K562 (cell line): ENCODE results near the gene TECPR2. TPM values are rescaled to one million over a fixed set of nuclear protein-coding genes. Genes with fewer than 3 reads are reported as not detected.

Experiments used
- ATAC-seq: fragments of 200-7000 bp; cut with Tn5 transposase; 3 replicates; pipeline ENCODE4 v1.9.1; 2020; ENCODE audit warnings: moderate library complexity
- BruUV-seq: library from RNA; stranded (reverse); fragments of 400-500 nt; replicated peaks from 2 replicates; lab custom pipeline; 2021; lab: Mats Ljungman, UMichigan
- CTCF ChIA-PET: fragments of 300-600 bp; formaldehyde crosslinking; extraction: SDS; loops from one replicate; lab custom pipeline; 2021; ENCODE audit warnings: low intra/inter-chr PET ratio; lab: Yijun Ruan, JAX
- POLR2A ChIA-PET: fragments of 300-600, 350-650 bp; sonication (Branson Sonifier 250); formaldehyde crosslinking; extraction: SDS; loops from one replicate; lab custom pipeline; 2021; ENCODE audit warnings: antibody characterized with exemption, inconsistent platforms; lab: Yijun Ruan, JAX
- DNase-seq, 4 experiments: peaks; one replicate each; pipeline versions ENCODE4 v3.0.0 to v3.0.0-alpha.2; 2011 to 2018; ENCODE audit warnings: low spot score in 3 of 4, mixed read lengths in 3 of 4; ENCODE audit errors: extremely low read depth in 1 of 4
- FAIRE-seq: peaks from 2 replicates; lab custom pipeline; 2011; peaks lifted over from hg19 to GRCh38; lab: Jason Lieb, UNC
- H2AFZ ChIP-seq: 2 replicates; pipeline ENCODE4 v1.6.0; 2011; ENCODE audit warnings: low read depth, low read length, control low read depth, inconsistent platforms
- H3K27ac ChIP-seq: fragments of 200-600 bp; 3 replicates; pipeline ENCODE4 v1.8.0; 2011; ENCODE audit warnings: low read depth, mild to moderate bottlenecking, control low read depth, inconsistent platforms, low read length, moderate library complexity, mixed read lengths; ENCODE audit errors: extremely low read depth
- H3K27me3 ChIP-seq, 2 experiments: fragments of 300-600 bp in 1 of 2; 2 replicates in 1 of 2; 3 replicates in 1 of 2; pipeline versions ENCODE4 v1.6.0 to v1.8.0; 2011; ENCODE audit warnings: inconsistent platforms in 2 of 2, low read length in 2 of 2, mild to moderate bottlenecking in 1 of 2, mixed read lengths in 1 of 2, moderate library complexity in 1 of 2; ENCODE audit not compliant: control insufficient read depth in 2 of 2, insufficient read depth in 2 of 2
- H3K36me3 ChIP-seq: fragments of 300-600 bp; 3 replicates; pipeline ENCODE4 v1.8.0; 2011; ENCODE audit warnings: mild to moderate bottlenecking, low read length, inconsistent platforms; ENCODE audit not compliant: control insufficient read depth, insufficient read depth
- H3K4me1 ChIP-seq, 2 experiments: fragments of 200-600 bp in 1 of 2; replicated peaks in 1 of 2; 2 replicates in 1 of 2; 3 replicates in 1 of 2; pipeline versions ENCODE4 v1.5.1 to v1.8.0; 2011; ENCODE audit warnings: inconsistent platforms in 2 of 2, low read length in 2 of 2, mild to moderate bottlenecking in 1 of 2, mixed read lengths in 1 of 2, moderate library complexity in 1 of 2; ENCODE audit not compliant: control insufficient read depth in 2 of 2, insufficient read depth in 2 of 2
- H3K4me2 ChIP-seq: 2 replicates; pipeline ENCODE4 v1.6.1; 2011; ENCODE audit warnings: low read length, control low read depth, inconsistent platforms, mixed read lengths; ENCODE audit not compliant: insufficient read depth
- H3K4me3 ChIP-seq: fragments of 200-600 bp; sonication (generic), shearing (Covaris generic); 2 replicates; pipeline ENCODE4 v1.5.1; 2016; ENCODE audit warnings: control low read depth, inconsistent platforms
- H3K79me2 ChIP-seq: fragments of 200-600 bp; 3 replicates; pipeline ENCODE4 v1.8.0; 2011; ENCODE audit warnings: low read length, inconsistent platforms; ENCODE audit not compliant: control insufficient read depth, insufficient read depth
- H3K9ac ChIP-seq, 2 experiments: 2 replicates each; pipeline versions ENCODE4 v1.6.0 to v1.6.1; 2011; ENCODE audit warnings: low read depth in 2 of 2, low read length in 2 of 2, control low read depth in 1 of 2, inconsistent platforms in 1 of 2, mild to moderate bottlenecking in 1 of 2, mixed read lengths in 1 of 2; ENCODE audit not compliant: insufficient read depth in 1 of 2
- H3K9me1 ChIP-seq: one replicate; pipeline ENCODE4 v1.6.0; 2011; ENCODE audit warnings: inconsistent platforms, mild to moderate bottlenecking, low read length, moderate library complexity; ENCODE audit not compliant: control insufficient read depth, insufficient read depth
- H3K9me3 ChIP-seq: replicated peaks from 2 replicates; pipeline ENCODE4 v1.5.1; 2011; ENCODE audit warnings: low read depth, low read length, inconsistent platforms; ENCODE audit not compliant: control insufficient read depth, insufficient read depth
- H4K20me1 ChIP-seq: replicated peaks from 2 replicates; pipeline ENCODE4 v1.6.1; 2011; ENCODE audit warnings: low read length, inconsistent platforms, mixed read lengths; ENCODE audit not compliant: control insufficient read depth, insufficient read depth
- FOXM1 ChIP-seq, 2 experiments: fragments of 450-650 bp in 1 of 2; sonication (generic) in 1 of 2; formaldehyde crosslinking in 1 of 2; IDR thresholded peaks; 2 replicates each; pipeline versions ENCODE4 v1.6.1 to v1.9.0; 2017 to 2022; ENCODE audit warnings: low read depth in 2 of 2, mild to moderate bottlenecking in 2 of 2, missing genetic modification reagents in 1 of 2, moderate library complexity in 1 of 2
- TCF7L2 ChIP-seq: fragments of 150-350 bp; IDR thresholded peaks from 2 replicates; pipeline ENCODE4 v1.6.1; 2016; ENCODE audit warnings: low read depth, mild to moderate bottlenecking, low read length, moderate library complexity
- ZNF140 ChIP-seq: fragments of 250-450 bp; sonication (Bioruptor Pico); IDR thresholded peaks from 2 replicates; pipeline ENCODE4 v1.8.0; 2021; ENCODE audit warnings: moderate library complexity, mild to moderate bottlenecking, inconsistent platforms
- WGBS: fragments of 100-300 bp; shearing (Covaris generic); methylation state at CpG from one replicate; pipeline ENCODE4 v1.1.6; 2016; ENCODE audit warnings: low coverage, mixed read lengths; ENCODE audit not compliant: insufficient coverage; ENCODE audit errors: missing lambda C conversion rate; 5-methylcytosine and 5-hydroxymethylcytosine counted together
- in situ Hi-C: fragments of 300-500 bp; cut with MboI; formaldehyde crosslinking; loops from 4 replicates; pipeline ENCODE4 v1.15.0; 2018; ENCODE audit warnings: inconsistent platforms, mixed read lengths
- intact Hi-C: fragments of 100-400 bp; cut with micrococcal nuclease; formaldehyde crosslinking; loops from 2 replicates; pipeline ENCODE4 v1.14.2; 2022
- polyA plus RNA-seq, 8 experiments: library from polyadenylated mRNA; depleted of rRNA in 4 of 8; stranded (reverse) in 5 of 8; unstranded in 3 of 8; fragments of >200 nt; fragmentation: Nextera tagmentation in 2 of 8; fragmentation: Illumina TruSeq in 1 of 8; extraction: Ambion mirVana in 2 of 8; extraction: Trizol in 1 of 8; gene quantifications; 2 replicates each; pipeline versions ENCODE4 v1.2.1 to v1.2.3, GENCODE V29; 2011 to 2014; ENCODE audit warnings: inconsistent platforms in 1 of 8, missing spikeins in 1 of 8
- total RNA-seq, 7 experiments: library from RNA; depleted of rRNA in 6 of 7; stranded (reverse); fragments of >200 nt in 6 of 7; fragmentation: Illumina TruSeq in 2 of 7; extraction: Trizol in 2 of 7; gene quantifications; 2 replicates each; pipeline versions ENCODE4 v1.2.1 to v1.2.3, GENCODE V29; 2011 to 2021; ENCODE audit warnings: low replicate concordance in 1 of 7
- TF ChIP-seq, protein P1 (sequence below): fragments of 450-650 bp; IDR thresholded peaks from 2 replicates; pipeline ENCODE4 v1.6.1; 2016
- TF ChIP-seq, protein P2 (sequence below): fragments of 250-450 bp; sonication (Bioruptor Pico); IDR thresholded peaks from 2 replicates; pipeline ENCODE4 v1.9.0; 2021; ENCODE audit warnings: mild to moderate bottlenecking

TECPR2 gene
- total and polyA plus RNA-seq, 9 of the 15 experiments (the other 6 are each of a cell fraction or from before 2014, with no cell fraction given), result 0.04 to 3.0 (median 0.83) TPM

- H3K27ac ChIP-seq, result no peak overlapping the region
- ChIA-PET POLR2A (no interaction called here), CTCF (no interaction called here)
- ATAC-seq, result no peak
- 0 out of 5 replicates have a peak, but pooled peaks cover 0 to 3% of the 10 kb centered on the region in 2 experiments for H3K27me3 ChIP-seq
- TF ChIP-seq FOXM1 (IDR thresholded peaks at IDR 0.05; ENCODE audit: low read depth) (no peak), FOXM1 (CRISPR knock-in tag; IDR thresholded peaks at IDR 0.05; ENCODE audit: low read depth) (no peak), ZNF140 (CRISPR knock-in tag) (no peak), TCF7L2 (no peak)
- TF ChIP-seq, protein P1, sequence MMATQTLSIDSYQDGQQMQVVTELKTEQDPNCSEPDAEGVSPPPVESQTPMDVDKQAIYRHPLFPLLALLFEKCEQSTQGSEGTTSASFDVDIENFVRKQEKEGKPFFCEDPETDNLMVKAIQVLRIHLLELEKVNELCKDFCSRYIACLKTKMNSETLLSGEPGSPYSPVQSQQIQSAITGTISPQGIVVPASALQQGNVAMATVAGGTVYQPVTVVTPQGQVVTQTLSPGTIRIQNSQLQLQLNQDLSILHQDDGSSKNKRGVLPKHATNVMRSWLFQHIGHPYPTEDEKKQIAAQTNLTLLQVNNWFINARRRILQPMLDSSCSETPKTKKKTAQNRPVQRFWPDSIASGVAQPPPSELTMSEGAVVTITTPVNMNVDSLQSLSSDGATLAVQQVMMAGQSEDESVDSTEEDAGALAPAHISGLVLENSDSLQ, result no peak
- TF ChIP-seq, protein P2, sequence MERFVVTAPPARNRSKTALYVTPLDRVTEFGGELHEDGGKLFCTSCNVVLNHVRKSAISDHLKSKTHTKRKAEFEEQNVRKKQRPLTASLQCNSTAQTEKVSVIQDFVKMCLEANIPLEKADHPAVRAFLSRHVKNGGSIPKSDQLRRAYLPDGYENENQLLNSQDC (CRISPR knock-in tag), result no peak
- FAIRE-seq, result no peak
- H3K79me2 ChIP-seq, result no peaks in the 10 kb centered on the region
- H3K9me3 ChIP-seq, result no peaks in the 10 kb centered on the region
- no peak for DNase-seq
- H3K9me1 ChIP-seq, result no peaks in the 10 kb centered on the region
- H3K4me2 ChIP-seq, result no peak overlapping the region
- intact Hi-C loops, result no loop called here
- no peak overlapping the region for H2AFZ ChIP-seq
- H4K20me1 ChIP-seq, result no peaks in the 10 kb centered on the region
- H3K4me3 ChIP-seq, result no peak overlapping the region
- no peak overlapping the region for H3K9ac ChIP-seq
- in situ Hi-C loops, result no loop called here
- peaks cover 0 to 3% of the 10 kb centered on the region in 2 experiments; a peak in 2 of 5 replicates for H3K4me1 ChIP-seq
- 19% methylated on average over 4 of the region's 6 CpGs for WGBS
- no TSS peak for BruUV-seq
- no peaks in the 10 kb centered on the region for H3K36me3 ChIP-seq
Observed at GRCh38 chr14:102426796-102427195, 64.1 kb downstream of the TECPR2 start.
